ENCODE measurements around the gene KLHL25.
"Not testable (repeated sequence)": the region's sequence is repeated elsewhere in the genome, so short reads cannot be mapped to it uniquely, and the experiment has no call there.

KLHL25 gene

GRCh38 chr15:85794598-85795336 is at the start of gene KLHL25:
TSS of gene KLHL25 (minus strand) at chr15:85794925. CDS start at chr15:85769810, 25,115 bp downstream.
- DNase-seq, result peak; percentile 91

GRCh38 chr15:85840802-85841152 is 46.1 kb upstream of the KLHL25 start:
- no peak for DNase-seq

DNA sequence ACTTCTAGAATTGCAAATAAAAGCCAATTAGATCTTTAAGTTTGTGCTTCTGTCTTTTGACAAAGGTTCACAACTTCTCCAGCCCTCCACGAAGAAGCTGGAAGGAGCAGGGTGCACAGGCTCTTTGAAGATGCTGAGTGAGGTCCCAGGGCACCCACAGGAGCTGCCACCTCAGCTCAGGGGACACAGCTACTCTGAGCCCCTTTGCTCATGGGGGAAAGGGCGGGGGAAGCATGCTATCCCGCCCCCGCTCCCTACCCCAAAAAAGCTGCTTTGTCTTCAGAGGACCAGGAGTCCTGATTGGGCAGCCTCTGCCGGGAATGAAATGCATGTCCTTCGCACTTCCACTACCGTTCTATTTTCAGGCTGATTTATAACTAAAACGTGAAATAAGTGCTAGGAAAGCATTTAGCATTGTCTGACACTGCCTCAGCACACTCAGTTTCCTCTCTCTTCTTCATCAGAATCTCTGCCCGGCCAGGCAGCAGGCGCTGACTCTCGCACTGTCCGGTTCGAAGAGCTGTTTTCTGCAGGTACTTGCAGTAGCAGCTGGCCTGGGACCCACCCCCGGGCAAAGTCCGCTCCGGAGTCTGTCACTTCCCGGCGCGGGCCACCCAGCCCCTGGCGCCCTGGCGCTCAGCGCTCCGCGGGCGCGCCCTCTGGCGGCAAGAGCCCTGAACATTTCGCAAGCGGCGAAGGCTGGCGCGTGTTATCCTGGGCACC is 45.5 kb upstream of the KLHL25 start:
- peak; percentile 77 for DNase-seq

DNA sequence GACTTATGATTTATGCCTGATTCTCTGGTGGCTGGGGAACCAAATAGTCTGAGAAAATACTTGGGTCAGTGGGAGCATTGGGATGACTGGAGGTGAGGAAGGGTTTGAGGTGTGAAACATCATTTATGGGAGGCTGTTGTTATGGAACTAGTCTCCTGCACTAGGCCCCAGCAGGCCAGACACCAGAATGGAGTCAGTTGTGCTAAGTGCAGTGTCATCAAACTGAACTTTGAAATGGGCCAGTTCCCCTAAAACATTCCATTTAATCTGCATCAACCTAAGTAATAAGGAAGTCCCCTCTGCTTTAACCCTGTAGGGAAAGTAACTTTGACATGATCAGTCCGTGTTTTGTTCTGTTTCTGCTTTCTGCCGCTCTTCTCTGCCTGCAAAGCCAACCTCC is 44.9 kb upstream of the KLHL25 start:
- no peak for DNase-seq

- DNase-seq, result no peak
Observed at GRCh38 chr15:85838655-85839054, 43.9 kb upstream of the KLHL25 start.

GRCh38 chr15:85837881-85838280 is 43.2 kb upstream of the KLHL25 start:
- no peak for DNase-seq

DNA sequence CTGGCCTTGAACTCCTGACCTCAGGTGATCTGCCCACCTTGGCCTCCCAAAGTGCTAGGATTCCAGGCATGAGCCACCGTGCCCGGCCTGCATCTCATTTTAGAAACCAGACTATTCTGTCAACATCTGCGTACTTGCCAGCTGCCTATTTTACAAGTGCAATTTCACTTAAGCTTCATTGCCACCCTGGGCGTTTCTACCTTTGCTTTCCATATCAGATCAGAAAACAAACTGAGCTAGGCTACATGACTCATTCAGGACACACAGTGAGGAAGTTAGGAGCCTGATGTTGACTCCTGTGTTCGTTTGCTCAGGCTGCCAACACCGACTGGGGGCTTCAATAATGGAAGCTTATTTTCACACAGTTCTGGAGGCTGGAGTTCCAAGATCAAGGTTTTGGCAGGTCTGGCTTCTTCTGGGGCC is 42.3 kb upstream of the KLHL25 start:
- DNase-seq, result peak; percentile 43

DNA sequence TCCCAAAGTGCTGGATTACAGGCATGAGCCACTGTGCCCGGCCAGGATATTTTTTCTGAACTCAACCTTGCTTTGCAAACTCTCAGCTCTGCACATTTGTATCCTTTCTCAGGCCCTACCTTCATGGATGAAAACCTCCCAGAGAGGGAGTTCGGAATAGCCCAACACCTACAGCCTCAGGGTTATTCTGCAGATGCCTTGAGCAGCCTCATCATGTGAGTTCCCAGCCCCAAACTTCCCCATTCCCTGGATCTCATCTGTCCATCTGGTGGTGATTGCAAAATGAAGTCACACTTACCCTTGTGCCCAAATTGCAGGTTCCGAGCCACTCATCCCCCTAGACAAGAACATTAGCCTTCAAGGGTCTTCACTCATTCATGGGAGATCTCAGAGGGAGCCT is 39.9 kb upstream of the KLHL25 start:
- no peak for DNase-seq

DNA sequence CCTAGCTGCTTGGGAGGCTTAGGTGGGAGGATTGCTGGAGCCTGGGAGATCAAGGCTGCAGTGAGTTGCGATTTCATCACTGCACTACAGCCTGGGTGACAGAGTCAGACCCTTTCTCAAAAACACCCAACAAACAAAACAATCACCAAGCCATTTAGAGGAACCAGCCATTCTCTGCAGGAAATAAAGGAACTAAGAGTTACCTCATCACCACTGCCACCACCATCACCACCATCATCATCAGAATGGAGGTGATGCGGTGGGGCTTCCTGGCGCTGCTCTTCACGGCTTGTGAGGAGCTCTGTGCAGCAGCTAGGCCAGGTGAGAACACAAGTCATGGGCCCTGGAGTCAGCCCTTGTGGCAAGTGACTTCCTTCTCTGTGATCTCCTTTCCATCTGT is 37.7 kb upstream of the KLHL25 start:
- DNase-seq, result no peak

DNA sequence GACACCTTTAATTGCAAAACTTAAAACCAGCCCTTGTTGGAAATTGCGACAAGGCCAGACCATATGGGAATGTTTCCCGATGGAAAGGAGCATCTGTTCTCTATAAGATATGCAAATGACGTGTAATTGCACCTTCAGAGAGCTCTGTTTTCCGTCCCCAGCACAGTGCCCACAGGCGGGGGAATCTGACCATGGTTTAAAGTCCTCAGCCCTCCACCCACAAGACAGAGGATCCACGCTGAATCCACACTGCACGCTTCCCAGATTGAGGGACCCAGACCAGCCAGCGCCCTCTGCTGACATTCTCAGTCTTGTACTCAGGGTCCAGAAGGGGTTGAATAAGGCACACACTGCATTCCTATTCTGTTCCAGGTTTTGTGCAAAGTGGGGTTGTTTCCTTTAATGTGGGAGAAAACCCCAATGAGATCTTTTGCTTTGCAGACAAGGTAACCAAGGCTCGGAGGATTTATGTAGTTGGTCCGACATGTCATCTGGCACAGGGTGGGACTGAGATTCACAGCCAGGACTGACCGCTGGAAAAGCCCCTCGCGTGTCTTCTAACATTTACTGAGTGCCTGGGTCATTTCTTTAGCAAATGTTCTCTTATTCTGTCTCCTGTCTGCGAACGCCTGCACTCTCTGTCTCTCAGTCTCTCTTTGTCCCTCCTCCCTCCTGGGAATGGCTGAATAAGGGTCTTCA is 36.8 kb upstream of the KLHL25 start:
- DNase-seq, result no peak

- not testable (repeated sequence) for DNase-seq
Observed at GRCh38 chr15:85829754-85830153, 35.0 kb upstream of the KLHL25 start.

DNA sequence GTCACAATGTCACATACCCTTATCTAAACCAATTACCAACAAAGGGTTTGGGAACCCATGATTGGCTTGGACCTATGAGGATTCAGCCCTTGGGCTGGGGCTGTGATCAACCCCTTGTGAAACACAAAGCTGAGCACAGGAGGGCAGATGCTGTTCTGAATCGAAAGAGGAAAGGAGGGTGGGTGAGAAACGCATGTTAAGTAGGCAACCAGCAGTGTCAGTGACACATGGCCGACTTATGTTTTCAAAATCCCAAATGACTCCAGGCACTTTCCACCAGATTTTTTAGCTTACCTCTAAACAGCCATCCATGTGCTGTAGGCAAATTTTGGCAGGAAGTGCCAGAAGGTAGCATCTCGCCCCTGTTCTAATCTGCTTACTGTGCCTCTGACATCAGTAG is 34.1 kb upstream of the KLHL25 start:
- DNase-seq, result no peak

- no peak for DNase-seq
Observed at GRCh38 chr15:85828126-85828525, 33.4 kb upstream of the KLHL25 start.

GRCh38 chr15:85826756-85827515 is 32.2 kb upstream of the KLHL25 start:
- DNase-seq, result no peak

DNA sequence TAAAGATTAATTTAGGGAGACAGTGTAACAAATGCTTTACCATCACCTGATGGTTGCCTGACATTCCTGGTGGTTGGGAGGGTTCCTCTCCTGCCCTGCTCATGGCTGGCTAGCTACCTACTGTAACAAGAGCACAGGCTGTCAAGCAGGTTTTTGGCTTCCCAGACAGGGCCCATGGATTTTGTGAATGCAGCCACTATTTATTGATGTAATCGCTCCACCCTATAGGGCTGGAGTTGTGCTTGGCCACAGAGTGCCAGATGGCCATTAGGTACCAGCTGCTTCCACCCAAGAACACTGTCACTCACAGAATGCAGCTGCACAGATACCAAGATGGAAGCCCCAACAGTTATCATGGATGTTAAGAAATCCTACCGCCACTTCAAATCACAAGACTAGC is 31.0 kb upstream of the KLHL25 start:
- peak; percentile 3 for DNase-seq

DNA sequence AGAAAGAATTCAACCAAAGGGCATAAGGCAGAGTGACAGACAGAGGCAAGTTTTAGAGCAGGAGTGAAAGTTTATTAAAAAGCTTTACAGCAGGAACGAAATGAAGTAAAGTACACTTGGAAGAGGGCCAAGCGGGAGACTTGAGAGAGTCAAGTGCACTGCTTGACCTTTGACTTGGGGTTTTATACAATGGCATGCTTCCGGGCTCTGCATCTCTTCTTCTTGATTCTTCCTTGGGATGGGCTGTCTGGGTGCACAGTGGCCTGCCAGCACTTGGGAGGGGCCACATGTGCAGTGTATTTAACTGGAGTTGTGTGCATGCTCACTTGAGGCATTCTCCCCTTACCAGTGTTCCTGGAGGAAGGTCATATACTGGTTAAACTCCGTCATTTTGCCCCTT is 30.4 kb upstream of the KLHL25 start:
- DNase-seq, result no peak

- no peak for DNase-seq
Observed at GRCh38 chr15:85821545-85821944, 26.8 kb upstream of the KLHL25 start.

DNA sequence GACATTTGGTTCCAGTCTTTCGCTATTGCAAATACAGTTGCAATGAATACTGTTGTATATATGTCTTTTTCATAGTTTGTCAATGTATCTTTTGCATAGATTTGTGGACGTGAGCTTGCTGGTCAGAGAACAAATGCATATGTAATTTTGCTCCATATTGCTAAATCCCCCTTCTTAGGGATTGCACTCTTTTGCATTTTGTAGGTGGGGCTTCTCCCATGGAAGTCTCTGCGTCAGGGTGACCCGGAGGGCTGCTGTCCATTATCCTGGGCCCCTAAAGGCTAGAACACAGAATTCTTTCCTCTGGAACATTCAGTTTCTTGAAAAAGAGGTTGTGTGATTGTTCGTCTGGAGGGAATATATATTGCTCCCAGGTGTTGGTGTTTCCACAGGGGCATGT is 25.2 kb upstream of the KLHL25 start:
- no peak for DNase-seq

DNA sequence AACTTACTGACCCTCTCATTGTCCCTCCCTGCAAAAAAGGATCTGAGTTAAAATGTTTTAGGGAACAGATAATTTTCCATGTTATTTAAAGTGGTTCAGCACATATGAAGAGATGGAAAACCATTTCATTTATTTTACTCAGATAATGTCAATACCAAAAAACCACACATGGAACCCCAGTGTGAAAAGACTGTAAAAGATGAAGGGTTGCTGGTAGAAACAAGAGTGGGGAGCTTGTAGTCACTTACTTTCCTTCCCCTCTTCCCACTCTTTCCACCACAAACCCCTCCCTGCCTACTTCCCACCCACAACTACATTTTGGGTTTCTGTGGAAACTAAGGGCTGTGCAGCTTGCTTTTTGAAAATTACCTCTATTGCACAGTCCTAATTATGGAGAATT is 18.5 kb upstream of the KLHL25 start:
- DNase-seq, result no peak

- no peak for DNase-seq
Observed at GRCh38 chr15:85810075-85810474, 15.3 kb upstream of the KLHL25 start.

DNA sequence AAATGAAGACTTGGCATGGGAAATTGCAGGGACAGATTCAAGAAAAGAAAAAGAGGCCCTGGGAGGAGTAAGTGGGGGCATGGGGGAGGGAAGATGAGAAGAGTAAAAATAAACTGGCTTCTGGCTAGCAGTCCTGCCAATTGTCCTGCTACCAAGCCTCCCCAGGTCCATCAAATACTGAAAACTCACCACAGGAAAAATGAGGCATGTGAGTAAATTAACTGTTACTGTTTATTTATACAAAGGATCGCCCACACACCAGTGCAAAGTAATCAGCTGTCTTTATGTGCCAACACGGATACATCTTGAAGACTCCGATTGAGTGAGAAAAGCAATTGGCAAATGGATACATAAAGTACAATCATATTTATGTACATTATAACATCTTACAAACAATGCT is 10.7 kb upstream of the KLHL25 start:
- no peak for DNase-seq

- no peak for DNase-seq
Observed at GRCh38 chr15:85804481-85805170, 9.9 kb upstream of the KLHL25 start.

DNA sequence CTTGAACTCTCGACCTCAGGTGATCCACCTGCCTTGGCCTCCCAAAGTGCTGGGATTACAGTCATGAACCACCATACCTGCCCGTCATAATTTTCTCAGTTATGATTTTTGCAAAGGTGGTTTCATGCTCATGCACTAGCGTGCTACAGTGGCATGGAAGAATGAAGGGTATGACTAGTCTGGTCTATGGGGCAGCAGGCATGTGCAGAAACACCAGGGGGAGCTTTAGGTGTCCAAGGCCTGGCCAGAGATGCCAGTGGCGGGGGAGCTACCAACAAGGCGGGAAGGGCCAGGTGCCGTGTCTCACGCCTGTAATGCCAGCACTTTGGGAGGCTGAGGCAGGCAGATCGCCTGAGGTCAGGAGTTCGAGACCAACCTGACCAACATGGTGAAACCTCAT is 7.9 kb upstream of the KLHL25 start:
- not testable (repeated sequence) for DNase-seq

All from NCI-H345 (cell line).